ENCODE measurements around the gene CNNM3.
A peak's percentile ranks its signal among the peaks of the same experiment; 100 is the strongest.

The CNNM3 gene

GRCh38 chr2:96819876-96820511 is 3.9 kb downstream of the CNNM3 start:
- no peak for DNase-seq

- peak; percentile 34 for DNase-seq
These were observed 5.1 kb downstream of the CNNM3 start for GRCh38 chr2:96821113-96821675.

GRCh38 chr2:96822786-96823185 is 6.7 kb downstream of the CNNM3 start:
- DNase-seq: no peak

GRCh38 chr2:96823198-96823597 is 7.1 kb downstream of the CNNM3 start:
- no peak for DNase-seq

- DNase-seq: no peak
These were observed 8.2 kb downstream of the CNNM3 start for GRCh38 chr2:96824079-96824870.

- no peak for DNase-seq
These were observed 9.0 kb downstream of the CNNM3 start for GRCh38 chr2:96825057-96825456.

- DNase-seq: no peak
These were observed 10.6 kb downstream of the CNNM3 start for GRCh38 chr2:96826546-96827278.

GRCh38 chr2:96828436-96828835 is 12.4 kb downstream of the CNNM3 start:
- DNase-seq: no peak

GRCh38 chr2:96828874-96829273 is 12.8 kb downstream of the CNNM3 start:
- DNase-seq: no peak

- no peak for DNase-seq
These were observed 14.0 kb downstream of the CNNM3 start for GRCh38 chr2:96830044-96830562.

- DNase-seq: no peak
These were observed 15.6 kb downstream of the CNNM3 start for GRCh38 chr2:96831679-96832078.

GRCh38 chr2:96832408-96832753 is 16.3 kb downstream of the CNNM3 start:
- no peak for DNase-seq

GRCh38 chr2:96832754-96833507 is 16.9 kb downstream of the CNNM3 start:
- peak; percentile 69 for DNase-seq

- no peak for DNase-seq
These were observed 19.8 kb downstream of the CNNM3 start for GRCh38 chr2:96835830-96836229.

- DNase-seq: no peak
These were observed 21.5 kb downstream of the CNNM3 start for GRCh38 chr2:96837575-96837974.

- DNase-seq: peak; percentile 26
These were observed 22.6 kb downstream of the CNNM3 start for GRCh38 chr2:96838345-96839292.

GRCh38 chr2:96839293-96839874 is 23.3 kb downstream of the CNNM3 start:
- DNase-seq: peak; percentile 69

- DNase-seq: peak; percentile 36
These were observed 24.1 kb downstream of the CNNM3 start for GRCh38 chr2:96839875-96840850.

- DNase-seq: peak; percentile 28
These were observed 25.8 kb downstream of the CNNM3 start for GRCh38 chr2:96841701-96842495.
